Naive B cell (primary cell): Measurements from ENCODE around the gene LRRC7. TPM values are rescaled to one million over a fixed set of nuclear protein-coding genes. Genes with fewer than 3 reads are reported as not detected.

Source experiments
- ATAC-seq, 2 donors: fragments of 150-1000 bp; cut with Tn5 transposase; 2 replicates each; pipeline ENCODE4 v1.10.0; 2021; ENCODE audit warnings: low read depth in 2 of 2, mild to moderate bottlenecking in 2 of 2, moderate library complexity in 2 of 2
- DNase-seq: peaks from one replicate; pipeline ENCODE4 v3.0.0; 2022
- H3K27ac Mint-ChIP-seq, 6 donors: one replicate each; pipeline ENCODE4 v1.8.0; 2020 to 2022; ENCODE audit warnings: mild to moderate bottlenecking in 6 of 6, mixed read lengths in 6 of 6, moderate library complexity in 5 of 6, inconsistent platforms in 2 of 6
- H3K27me3 Mint-ChIP-seq, 3 donors: one replicate each; pipeline ENCODE4 v1.8.0; 2021 to 2022; ENCODE audit warnings: mixed read lengths in 3 of 3, mild to moderate bottlenecking in 1 of 3
- H3K36me3 Mint-ChIP-seq, 2 donors: one replicate each; pipeline ENCODE4 v1.8.0; 2020 to 2022; ENCODE audit warnings: mixed read lengths in 2 of 2, inconsistent platforms in 1 of 2, mild to moderate bottlenecking in 1 of 2
- H3K4me1 Mint-ChIP-seq, 3 donors: one replicate each; pipeline ENCODE4 v1.8.0; 2020 to 2022; ENCODE audit warnings: mixed read lengths in 3 of 3, inconsistent platforms in 1 of 3, mild to moderate bottlenecking in 1 of 3, moderate library complexity in 1 of 3
- H3K4me3 Mint-ChIP-seq, 8 donors: one replicate each; pipeline ENCODE4 v1.8.0; 2020 to 2022; ENCODE audit warnings: mild to moderate bottlenecking in 8 of 8, mixed read lengths in 8 of 8, moderate library complexity in 8 of 8, inconsistent platforms in 2 of 8
- H3K9me3 Mint-ChIP-seq, 7 donors: one replicate each; pipeline ENCODE4 v1.8.0; 2020 to 2022; ENCODE audit warnings: mixed read lengths in 7 of 7, mild to moderate bottlenecking in 5 of 7, inconsistent platforms in 2 of 7, moderate library complexity in 1 of 7
- polyA plus RNA-seq, 6 donors: library from polyadenylated mRNA; unstranded; fragments of 300-500 nt; fragmentation: Illumina TruSeq; gene quantifications; one replicate each; pipeline ENCODE4 v1.2.3, GENCODE V29; 2021; ENCODE audit warnings: low read depth in 6 of 6

The LRRC7 gene
- polyA plus RNA-seq, 6 donors from 2014 or later, result 0.13 TPM; not detected in 5

DNA sequence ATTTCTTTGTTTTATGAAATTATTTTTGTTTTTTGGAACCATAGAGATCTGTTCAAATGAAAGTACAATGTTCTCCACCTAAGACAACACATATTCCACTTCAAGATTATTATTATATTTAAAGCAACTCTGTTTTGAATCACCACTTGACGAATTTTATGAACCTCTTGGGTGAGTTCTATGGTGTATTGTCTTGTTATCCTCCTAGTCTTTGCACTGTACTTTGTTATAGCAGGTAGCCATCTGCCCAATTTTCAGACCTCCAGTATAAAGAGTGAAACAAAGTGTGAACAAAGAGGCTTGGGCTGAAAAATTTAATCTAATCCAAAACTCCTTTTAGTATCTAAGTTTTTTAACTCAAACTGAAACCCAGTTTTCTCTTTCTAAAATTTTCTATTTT is 71.0 kb downstream of the LRRC7 start:
- no peak overlapping the region for H3K27ac Mint-ChIP-seq
- H3K36me3 Mint-ChIP-seq, result no peaks in the 10 kb centered on the region
- no peak for ATAC-seq
- H3K9me3 Mint-ChIP-seq, result peaks cover 0 to 4% (median 0%) of the 10 kb centered on the region in 7 donors
- no peak for DNase-seq
- H3K27me3 Mint-ChIP-seq, result no peaks in the 10 kb centered on the region
- no peak overlapping the region for H3K4me3 Mint-ChIP-seq
- H3K4me1 Mint-ChIP-seq, result no peaks in the 10 kb centered on the region

DNA sequence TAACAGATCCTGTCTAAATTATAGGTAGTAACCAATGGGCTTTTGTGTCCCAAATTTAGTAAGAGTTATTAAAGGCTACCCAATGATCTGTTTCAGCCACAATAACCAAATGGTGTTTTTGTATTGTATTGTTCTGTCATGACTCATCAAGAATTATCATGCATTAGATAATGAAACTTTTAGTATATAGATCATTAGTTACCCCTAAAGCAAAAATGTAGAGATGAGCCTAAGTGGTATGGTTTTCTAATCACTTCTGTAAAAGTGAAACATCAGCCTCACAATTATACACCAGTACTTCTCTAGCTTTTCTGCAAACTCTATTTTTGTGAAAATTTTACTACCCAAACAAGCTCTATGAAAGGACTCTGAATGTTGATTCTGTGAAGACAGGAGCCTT is 71.4 kb downstream of the LRRC7 start:
- DNase-seq (no peak), ATAC-seq (no peak)
- Mint-ChIP-seq H3K4me3 (no peak overlapping the region), H3K9me3 (peaks cover 0 to 4% (median 0%) of the 10 kb centered on the region in 7 donors), H3K36me3 (no peaks in the 10 kb centered on the region), H3K4me1 (no peaks in the 10 kb centered on the region), H3K27ac (no peak overlapping the region), H3K27me3 (no peaks in the 10 kb centered on the region)

DNA sequence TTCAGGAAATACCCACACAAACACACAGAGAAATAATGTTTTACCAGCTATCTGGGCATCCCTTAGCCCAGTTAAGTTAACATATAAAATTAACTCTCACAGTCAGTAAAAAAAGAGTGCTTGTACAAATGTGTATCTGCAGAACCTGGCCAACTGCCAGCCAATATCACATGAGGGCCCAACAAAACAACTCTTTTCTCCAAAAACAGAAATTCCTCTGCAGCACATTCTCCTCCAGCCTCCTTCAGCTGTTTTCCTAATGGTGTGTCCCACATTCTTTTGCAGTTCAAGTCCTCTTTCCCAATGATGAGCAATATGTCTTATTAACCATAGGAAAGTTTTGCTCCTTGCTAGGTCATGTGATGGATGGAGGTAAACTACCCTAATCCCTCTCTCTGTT is 75.5 kb downstream of the LRRC7 start:
- Mint-ChIP-seq H3K27me3 (no peaks in the 10 kb centered on the region), H3K9me3 (peaks cover 0 to 4% (median 0%) of the 10 kb centered on the region in 7 donors), H3K4me3 (no peak overlapping the region), H3K27ac (no peak overlapping the region), H3K36me3 (no peaks in the 10 kb centered on the region), H3K4me1 (no peaks in the 10 kb centered on the region)
- ATAC-seq (no peak), DNase-seq (no peak)

DNA sequence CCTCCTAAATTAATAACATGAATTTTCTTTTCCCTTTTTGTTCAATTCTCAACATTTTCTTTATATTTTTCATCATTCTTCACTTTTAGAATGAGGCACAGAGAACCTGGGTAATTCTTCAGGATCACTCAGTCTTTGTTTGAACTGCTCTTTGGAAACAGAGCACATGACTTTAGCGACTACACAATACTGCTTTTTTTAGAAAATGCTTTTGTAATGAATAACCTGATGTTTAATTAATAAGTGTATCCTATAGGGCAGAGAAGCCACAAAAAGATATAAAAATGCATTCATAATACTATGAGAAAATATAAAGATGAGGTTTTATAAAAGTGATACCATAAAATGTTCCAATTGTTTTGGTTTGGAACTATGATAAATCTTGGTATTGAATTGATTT is 77.8 kb downstream of the LRRC7 start:
- H3K27ac Mint-ChIP-seq, result no peak overlapping the region
- no peaks in the 10 kb centered on the region for H3K36me3 Mint-ChIP-seq
- no peak overlapping the region for H3K4me3 Mint-ChIP-seq
- H3K27me3 Mint-ChIP-seq, result no peaks in the 10 kb centered on the region
- no peaks in the 10 kb centered on the region for H3K4me1 Mint-ChIP-seq
- no peak for ATAC-seq
- DNase-seq, result no peak
- H3K9me3 Mint-ChIP-seq, result peaks cover 0 to 4% (median 0%) of the 10 kb centered on the region in 7 donors

DNA sequence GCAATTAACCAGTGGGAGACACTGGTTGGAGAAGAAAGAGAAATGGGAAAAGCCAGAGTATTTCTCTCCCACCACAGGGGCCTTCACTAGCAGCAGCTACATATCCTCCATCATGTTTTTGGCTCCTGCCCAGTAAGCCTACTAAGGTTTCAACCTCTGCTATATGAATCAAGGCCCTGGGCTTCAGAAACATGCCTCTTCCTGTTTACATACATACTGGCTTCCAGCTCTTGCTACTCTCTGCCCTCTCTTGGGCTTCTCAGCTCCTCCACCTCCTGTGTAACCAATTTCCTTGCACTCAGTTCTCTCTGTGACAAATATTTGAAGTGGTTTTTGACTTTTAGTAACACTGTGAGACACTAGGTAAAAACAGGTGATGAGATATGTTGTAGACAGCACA is 80.8 kb downstream of the LRRC7 start:
- Mint-ChIP-seq H3K27ac (no peak overlapping the region), H3K27me3 (no peaks in the 10 kb centered on the region)
- no peak for ATAC-seq

DNA sequence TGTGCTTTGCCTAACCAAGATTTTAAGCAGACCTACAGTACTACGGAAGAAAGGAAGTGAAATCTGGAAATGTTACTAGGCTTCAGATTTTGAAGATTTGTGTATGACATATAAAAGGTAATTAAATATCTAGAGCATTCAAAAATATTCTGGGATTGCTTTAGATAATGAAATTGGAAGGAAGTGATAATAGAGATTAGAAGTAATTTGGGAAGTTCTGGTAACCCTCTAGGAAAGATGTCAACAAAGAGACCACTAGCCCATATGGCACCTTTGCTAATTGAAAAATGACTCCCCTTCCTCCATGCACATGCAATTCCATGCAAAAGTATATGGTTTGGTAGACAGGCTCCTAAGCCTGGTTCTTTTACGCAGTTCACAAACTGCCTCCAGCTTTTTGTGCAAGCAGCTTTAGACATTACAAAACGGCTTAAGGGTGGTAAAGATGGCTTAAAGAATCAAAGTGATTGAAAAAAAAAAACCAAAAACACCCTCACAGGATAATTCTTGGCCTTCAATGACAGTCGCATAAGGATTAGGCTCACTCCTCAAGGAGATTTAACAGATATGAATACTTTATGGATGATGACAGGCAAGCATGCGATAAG is 81.8 kb downstream of the LRRC7 start:
- no peaks in the 10 kb centered on the region for H3K27me3 Mint-ChIP-seq
- H3K9me3 Mint-ChIP-seq, result peaks cover 0 to 4% (median 0%) of the 10 kb centered on the region in 7 donors
- H3K27ac Mint-ChIP-seq, result no peak overlapping the region
- no peak for DNase-seq
- ATAC-seq, result no peak
- H3K36me3 Mint-ChIP-seq, result no peaks in the 10 kb centered on the region
- H3K4me1 Mint-ChIP-seq, result no peaks in the 10 kb centered on the region
- H3K4me3 Mint-ChIP-seq, result no peak overlapping the region

More for the DNA sequence above, 80.8 kb downstream of the LRRC7 start:
- H3K9me3 Mint-ChIP-seq, result peaks cover 0 to 4% (median 0%) of the 10 kb centered on the region in 7 donors
- no peak overlapping the region for H3K4me3 Mint-ChIP-seq
- no peak for DNase-seq
- H3K36me3 Mint-ChIP-seq, result no peaks in the 10 kb centered on the region
- H3K4me1 Mint-ChIP-seq, result no peaks in the 10 kb centered on the region

DNA sequence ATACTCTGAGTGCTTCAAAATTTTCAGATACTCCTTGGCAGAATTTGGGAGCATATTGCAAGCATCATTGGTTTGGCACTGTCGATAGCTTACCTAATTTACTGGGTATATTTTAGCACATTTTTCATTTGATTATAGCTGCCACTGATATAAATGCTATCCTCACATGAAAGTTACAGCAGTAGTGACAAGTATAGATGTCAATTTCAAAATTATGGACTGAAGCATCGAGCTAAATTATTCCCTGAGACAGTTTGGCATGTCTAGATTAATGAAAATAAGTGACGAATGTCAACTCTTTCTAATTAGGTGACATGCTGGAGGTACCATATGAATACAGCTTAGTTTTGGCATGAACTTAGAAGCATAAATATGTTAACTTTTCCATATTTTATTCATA is 83.1 kb downstream of the LRRC7 start:
- ATAC-seq (no peak), DNase-seq (no peak)
- no peaks in the 10 kb centered on the region for H3K27me3 Mint-ChIP-seq
- peaks cover 0 to 1% (median 0%) of the 10 kb centered on the region in 7 donors for H3K9me3 Mint-ChIP-seq
- H3K36me3 Mint-ChIP-seq, result no peaks in the 10 kb centered on the region
- no peak overlapping the region for H3K4me3 Mint-ChIP-seq
- H3K27ac Mint-ChIP-seq, result no peak overlapping the region
- no peaks in the 10 kb centered on the region for H3K4me1 Mint-ChIP-seq

DNA sequence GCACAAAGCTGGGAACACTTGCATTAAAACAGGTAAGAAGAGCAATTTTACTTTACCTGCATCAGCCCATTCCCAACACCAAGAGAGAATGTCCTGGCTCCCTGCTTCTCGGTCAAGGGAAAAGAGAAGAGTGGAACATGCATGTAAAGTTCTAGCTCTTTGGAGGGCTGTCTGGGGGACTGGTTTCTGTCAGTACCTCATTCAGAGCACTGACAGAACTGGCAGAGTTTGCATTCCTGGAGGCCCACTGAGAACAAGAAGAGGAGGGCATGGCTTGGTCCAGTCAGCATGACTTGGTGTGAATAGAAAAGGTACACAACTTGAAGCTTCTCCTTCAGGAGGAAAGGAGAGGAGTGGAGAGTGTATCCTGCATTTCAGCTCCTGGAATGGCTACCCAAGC is 83.9 kb downstream of the LRRC7 start:
- H3K9me3 Mint-ChIP-seq, result peaks cover 0 to 1% (median 0%) of the 10 kb centered on the region in 7 donors

DNA sequence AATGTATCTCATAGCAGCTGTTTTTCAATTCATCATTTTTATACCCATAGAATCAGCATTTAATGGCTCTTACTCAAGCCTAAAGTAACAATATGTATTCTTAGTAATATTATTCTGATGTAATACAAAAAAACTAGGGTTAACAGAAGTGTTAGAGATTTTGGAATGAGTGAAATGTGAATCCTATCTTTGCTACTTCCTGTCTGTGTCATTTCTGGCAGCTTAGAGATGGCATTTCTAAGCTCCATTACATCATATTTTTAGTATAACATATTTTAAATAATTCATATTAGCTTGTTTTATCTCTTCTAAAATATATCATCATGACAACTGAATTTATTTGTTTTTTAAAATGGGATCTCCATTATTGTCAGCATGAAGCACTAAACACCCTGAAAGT is 90.2 kb downstream of the LRRC7 start:
- no peaks in the 10 kb centered on the region for H3K36me3 Mint-ChIP-seq

More for the DNA sequence above, 83.9 kb downstream of the LRRC7 start:
- Mint-ChIP-seq H3K36me3 (no peaks in the 10 kb centered on the region), H3K27me3 (no peaks in the 10 kb centered on the region), H3K4me1 (no peaks in the 10 kb centered on the region), H3K27ac (no peak overlapping the region), H3K4me3 (no peak overlapping the region)
- DNase-seq (no peak), ATAC-seq (no peak)

DNA sequence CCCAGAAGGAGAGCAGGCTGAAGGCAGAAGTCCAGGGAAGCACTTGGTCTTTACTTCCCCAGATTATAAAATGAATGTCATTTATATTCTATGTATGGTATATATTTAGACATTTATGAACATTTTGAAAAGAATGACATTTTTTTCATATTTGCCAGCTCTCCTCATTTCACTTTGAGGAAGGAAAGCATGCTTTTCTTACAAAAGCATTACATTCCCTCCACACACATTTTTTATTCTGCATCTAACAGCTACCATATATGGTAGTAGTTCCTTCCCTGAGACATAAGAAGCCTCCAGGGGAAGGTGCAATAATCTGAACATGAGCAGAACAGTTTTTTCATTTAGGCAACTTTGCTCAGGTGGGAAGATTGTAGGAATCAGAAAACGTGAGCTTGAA is 94.0 kb downstream of the LRRC7 start:
- Mint-ChIP-seq H3K27ac (no peak overlapping the region), H3K27me3 (no peaks in the 10 kb centered on the region), H3K9me3 (peaks cover 0 to 25% (median 8%) of the 10 kb centered on the region in 7 donors), H3K4me3 (no peak overlapping the region), H3K4me1 (no peaks in the 10 kb centered on the region), H3K36me3 (no peaks in the 10 kb centered on the region)
- DNase-seq, result no peak
- no peak for ATAC-seq

More for the DNA sequence above, 90.2 kb downstream of the LRRC7 start:
- Mint-ChIP-seq H3K4me1 (no peaks in the 10 kb centered on the region), H3K4me3 (no peak overlapping the region), H3K27me3 (no peaks in the 10 kb centered on the region), H3K27ac (no peak overlapping the region), H3K9me3 (peaks cover 0 to 11% (median 3%) of the 10 kb centered on the region in 7 donors)
- DNase-seq (no peak), ATAC-seq (no peak)

DNA sequence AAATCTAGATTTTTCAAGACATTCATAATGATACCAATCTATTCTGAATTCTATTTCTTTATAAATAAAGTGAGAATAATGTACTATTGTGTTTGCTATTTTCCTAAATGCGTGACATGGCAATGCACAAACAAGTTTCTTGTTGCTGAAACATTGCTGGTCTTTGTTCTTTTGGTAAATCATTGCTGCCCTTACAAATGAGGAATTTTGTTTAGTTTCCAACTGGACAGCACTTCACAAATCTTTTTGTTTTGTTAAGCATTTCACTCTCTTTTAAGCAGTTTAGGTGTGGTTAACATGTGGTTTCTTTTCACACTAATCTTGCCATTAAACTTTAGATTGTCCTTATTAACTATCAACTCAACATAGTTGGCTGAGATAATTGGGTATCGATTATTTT is 94.6 kb downstream of the LRRC7 start:
- no peaks in the 10 kb centered on the region for H3K36me3 Mint-ChIP-seq
- H3K9me3 Mint-ChIP-seq, result peaks cover 0 to 25% (median 14%) of the 10 kb centered on the region in 7 donors
- DNase-seq (no peak), ATAC-seq (no peak)
- no peaks in the 10 kb centered on the region for H3K27me3 Mint-ChIP-seq
- no peak overlapping the region for H3K27ac Mint-ChIP-seq
- H3K4me3 Mint-ChIP-seq, result no peak overlapping the region
- H3K4me1 Mint-ChIP-seq, result no peaks in the 10 kb centered on the region

DNA sequence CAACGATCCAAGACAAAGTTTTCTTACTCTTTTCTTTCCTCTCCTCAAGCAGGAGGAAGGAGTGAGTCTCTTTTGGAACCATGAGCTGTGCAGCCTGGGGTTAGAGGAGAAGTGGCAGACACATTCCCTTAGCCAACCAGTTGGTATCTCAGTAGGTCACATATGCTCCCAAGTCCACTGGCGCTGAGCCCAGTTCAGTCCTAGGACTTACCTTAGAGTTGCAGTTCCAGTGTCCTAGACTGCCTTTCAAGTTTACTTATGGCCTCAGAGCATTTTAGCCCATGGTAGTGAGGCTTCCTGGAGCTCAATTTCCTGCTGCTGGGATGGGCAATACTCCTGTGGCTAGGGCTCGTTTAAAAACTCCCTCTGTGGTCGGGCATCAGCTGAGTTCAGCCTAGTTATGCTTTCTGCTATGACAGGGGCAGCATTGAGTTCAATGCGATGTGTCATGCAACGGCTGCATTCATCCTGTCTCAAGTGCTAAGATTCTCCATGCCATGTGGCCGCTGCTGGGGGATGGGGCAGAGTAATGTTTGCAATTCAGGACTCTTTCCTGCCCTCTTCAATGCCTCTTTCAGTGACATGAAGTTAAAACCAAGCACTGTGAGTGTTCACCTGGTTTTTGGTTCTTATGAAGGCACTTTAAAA is 103.8 kb downstream of the LRRC7 start:
- Mint-ChIP-seq H3K4me3 (no peak overlapping the region), H3K27ac (no peak overlapping the region), H3K9me3 (peaks cover 0 to 12% (median 4%) of the 10 kb centered on the region in 7 donors), H3K36me3 (no peaks in the 10 kb centered on the region), H3K4me1 (no peaks in the 10 kb centered on the region), H3K27me3 (no peaks in the 10 kb centered on the region)
- no peak for ATAC-seq
- no peak for DNase-seq

DNA sequence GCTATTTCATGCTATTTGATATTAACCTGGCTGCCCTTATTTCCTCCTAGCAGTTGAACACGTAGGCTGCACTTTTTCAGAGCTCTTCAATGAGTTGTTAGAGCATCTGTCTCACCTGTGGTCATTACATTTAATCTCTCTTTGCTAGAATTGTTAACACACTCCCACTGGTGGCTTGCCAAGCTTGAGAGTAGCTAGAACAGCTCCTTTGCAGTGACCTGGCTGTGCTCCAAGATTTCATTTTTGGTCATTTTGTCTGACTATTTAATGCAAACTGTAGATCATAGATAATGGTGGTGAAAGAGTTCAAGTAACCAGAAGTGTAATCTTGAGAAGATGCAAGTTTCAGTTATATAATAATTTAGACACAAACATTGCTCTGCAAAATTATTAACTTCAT is 105.6 kb downstream of the LRRC7 start:
- no peaks in the 10 kb centered on the region for H3K36me3 Mint-ChIP-seq
- ATAC-seq (no peak), DNase-seq (no peak)
- H3K4me3 Mint-ChIP-seq, result no peak overlapping the region
- no peak overlapping the region for H3K27ac Mint-ChIP-seq
- peaks cover 0 to 2% (median 0%) of the 10 kb centered on the region in 7 donors for H3K9me3 Mint-ChIP-seq
- H3K4me1 Mint-ChIP-seq, result no peaks in the 10 kb centered on the region
- no peaks in the 10 kb centered on the region for H3K27me3 Mint-ChIP-seq

DNA sequence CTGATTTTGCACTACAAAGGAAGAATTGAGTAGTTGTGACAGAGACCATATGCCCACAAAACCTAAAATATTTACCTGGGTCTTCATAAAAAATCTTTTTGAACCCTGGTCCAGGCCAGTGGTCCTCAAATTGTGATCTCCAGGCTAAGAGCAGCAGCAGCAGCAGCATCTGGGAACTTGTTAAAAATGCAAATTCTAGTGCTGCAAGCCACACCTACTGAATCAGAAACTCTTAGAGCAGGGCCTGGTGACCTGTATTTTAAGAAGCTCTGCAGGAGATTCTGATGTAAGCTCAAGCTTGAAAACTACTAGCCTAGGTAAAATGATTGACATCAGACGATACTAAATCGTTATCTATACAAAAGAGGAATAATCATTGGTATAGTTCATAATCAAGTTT is 112.2 kb downstream of the LRRC7 start:
- DNase-seq, result no peak
- Mint-ChIP-seq H3K27me3 (no peaks in the 10 kb centered on the region), H3K4me1 (no peaks in the 10 kb centered on the region), H3K27ac (no peak overlapping the region), H3K4me3 (no peak overlapping the region), H3K36me3 (no peaks in the 10 kb centered on the region), H3K9me3 (peaks cover 0 to 6% (median 4%) of the 10 kb centered on the region in 7 donors)
- no peak for ATAC-seq
